Measurements from ENCODE around the gene SYF2.

SYF2 gene

DNA sequence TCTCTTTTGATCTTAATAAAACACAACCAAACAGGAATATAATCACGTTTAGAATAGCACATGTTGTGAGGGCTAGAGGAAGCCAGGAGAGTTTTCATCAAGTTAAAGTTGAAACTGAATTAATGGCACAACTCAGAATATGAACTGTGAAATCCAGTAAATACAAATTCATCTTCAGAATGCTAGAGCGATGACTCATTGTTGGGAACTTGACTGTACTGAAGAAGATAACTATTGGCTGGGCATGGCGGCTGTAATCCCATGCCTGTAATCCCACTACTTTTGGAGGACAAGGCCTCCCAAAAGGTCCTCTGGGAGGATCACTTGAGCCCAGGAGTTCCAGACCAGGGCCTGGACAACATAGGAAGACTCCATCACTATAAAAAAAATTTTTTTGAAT lies 8.8 kb downstream of the SYF2 start:
- H3K27ac ChIP-seq, result no peak overlapping the region
- TF ChIP-seq, protein P1, sequence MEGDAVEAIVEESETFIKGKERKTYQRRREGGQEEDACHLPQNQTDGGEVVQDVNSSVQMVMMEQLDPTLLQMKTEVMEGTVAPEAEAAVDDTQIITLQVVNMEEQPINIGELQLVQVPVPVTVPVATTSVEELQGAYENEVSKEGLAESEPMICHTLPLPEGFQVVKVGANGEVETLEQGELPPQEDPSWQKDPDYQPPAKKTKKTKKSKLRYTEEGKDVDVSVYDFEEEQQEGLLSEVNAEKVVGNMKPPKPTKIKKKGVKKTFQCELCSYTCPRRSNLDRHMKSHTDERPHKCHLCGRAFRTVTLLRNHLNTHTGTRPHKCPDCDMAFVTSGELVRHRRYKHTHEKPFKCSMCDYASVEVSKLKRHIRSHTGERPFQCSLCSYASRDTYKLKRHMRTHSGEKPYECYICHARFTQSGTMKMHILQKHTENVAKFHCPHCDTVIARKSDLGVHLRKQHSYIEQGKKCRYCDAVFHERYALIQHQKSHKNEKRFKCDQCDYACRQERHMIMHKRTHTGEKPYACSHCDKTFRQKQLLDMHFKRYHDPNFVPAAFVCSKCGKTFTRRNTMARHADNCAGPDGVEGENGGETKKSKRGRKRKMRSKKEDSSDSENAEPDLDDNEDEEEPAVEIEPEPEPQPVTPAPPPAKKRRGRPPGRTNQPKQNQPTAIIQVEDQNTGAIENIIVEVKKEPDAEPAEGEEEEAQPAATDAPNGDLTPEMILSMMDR (conservative IDR thresholded peaks at IDR 0.05), result no peak

DNA sequence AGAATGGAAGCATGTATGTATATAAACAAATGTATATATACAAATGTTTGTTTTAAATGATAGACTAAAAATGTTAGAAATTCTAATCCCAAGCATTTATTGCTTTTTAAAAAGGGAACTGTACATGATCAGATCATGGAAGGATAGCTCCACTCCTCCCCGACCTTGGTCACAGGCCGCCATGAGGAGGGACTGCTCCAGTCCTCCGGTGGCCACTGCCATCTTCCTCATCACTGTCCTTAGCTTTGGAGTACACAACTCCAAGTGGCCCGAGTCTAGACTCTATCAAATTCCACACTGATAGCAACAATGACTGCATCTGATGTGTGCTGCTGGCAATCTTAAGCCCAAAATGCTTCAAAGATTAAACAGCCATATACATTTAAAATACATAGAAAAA lies 9.7 kb downstream of the SYF2 start:
- H3K27ac ChIP-seq, result no peak overlapping the region
- TF ChIP-seq, protein P1 (conservative IDR thresholded peaks at IDR 0.05), result no peak

DNA sequence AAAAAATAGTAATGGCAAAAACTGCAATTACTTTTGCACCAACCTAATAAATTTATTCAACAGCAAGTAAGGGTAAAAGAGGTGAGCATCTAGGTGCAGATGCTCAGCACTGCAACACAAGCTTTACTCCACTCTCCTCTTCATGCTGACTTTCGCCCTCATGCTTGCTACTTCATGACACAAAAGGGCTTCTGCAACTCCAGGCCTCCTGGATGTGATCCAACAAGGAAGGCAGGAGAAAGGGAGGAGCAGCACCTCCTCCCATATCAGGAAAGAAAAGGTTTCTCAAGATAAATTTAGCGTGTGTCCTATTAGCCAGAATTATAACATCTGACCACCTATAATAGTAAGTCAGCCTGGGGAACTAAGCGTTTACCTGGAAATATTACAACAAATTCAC lies 11.6 kb downstream of the SYF2 start:
- no peak overlapping the region for H3K27ac ChIP-seq
- TF ChIP-seq, protein P1 (conservative IDR thresholded peaks at IDR 0.05), result no peak

DNA sequence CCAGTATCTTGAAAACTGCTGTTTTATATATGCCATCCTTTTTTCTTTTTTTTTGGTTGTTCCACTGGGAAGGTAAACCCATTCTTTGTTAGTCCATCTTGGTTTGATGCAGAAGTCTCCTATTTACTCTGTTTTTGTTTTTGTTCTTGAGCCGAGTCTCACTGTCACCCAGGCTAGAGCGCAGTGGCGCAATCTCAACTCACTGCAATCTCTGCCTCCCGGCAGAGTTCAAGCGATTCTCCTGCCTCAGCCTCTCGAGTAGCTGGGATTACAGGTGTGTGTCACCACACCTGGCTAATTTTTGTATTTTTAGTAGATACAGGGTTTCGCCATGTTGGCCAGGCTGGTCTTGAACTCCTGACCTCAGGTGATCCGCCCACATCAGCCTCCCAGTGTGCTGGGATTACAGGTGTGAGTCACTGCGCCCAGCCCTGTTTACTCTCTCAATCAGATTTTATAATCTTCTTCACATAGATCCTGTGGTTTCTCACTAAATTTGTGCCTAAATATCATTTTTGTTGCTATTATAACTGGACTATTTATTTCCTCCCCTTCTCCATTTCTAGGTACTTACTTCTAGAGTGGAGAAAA lies 12.5 kb downstream of the SYF2 start:
- H3K27ac ChIP-seq, result no peak overlapping the region
- TF ChIP-seq, protein P1 (conservative IDR thresholded peaks at IDR 0.05), result no peak

DNA sequence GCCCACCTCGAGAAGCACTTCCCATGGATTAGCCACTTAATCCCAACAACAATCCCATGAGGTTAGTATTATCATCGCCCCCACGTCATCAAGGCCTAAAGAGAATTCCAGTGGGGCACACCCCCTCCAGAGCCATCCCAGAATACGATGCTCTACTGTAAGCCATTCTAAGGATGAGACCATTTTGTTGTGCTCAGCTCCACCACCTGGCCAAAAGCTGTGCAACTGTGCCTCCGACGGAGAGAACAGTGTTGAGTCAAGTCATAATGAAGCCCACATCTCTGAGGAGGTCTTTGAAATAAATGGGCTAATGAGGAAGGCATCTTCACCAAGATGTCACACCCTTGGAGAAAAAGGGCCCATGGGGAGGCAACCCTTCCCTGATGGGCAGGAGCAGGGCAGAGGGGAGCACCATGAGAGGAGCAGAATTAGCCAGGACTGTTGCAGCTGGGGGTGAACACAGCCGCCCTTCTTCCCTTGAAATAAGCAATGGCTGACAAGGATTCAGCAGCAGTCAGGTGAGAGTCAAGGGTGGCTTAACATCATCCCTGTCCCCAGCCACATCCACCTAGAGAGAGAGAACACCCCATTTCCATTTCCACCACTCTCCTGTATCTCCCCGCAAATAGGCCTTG lies 14.6 kb downstream of the SYF2 start:
- no peak overlapping the region for H3K27ac ChIP-seq
- TF ChIP-seq, protein P1 (conservative IDR thresholded peaks at IDR 0.05), result no peak

DNA sequence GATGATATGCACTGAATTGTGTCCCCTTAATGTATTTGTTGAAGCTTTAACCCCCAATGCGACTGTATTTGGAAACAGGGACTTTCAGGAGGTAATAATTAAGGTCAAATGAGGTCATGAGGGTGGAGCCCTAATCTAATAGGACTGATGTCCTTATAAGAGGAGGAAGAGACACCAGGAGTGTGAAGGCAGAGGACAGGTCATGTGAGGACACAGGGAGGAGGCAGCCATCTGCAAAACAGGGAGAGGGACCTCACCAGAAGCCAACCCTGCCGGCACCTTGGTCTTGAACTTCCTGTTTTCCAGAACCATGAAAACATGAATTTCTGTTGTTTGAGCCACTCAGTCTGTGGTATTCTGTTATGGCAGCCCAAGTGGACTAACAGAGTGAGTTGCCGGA lies 15.3 kb downstream of the SYF2 start:
- TF ChIP-seq, protein P1 (conservative IDR thresholded peaks at IDR 0.05), result no peak
- no peak overlapping the region for H3K27ac ChIP-seq

DNA sequence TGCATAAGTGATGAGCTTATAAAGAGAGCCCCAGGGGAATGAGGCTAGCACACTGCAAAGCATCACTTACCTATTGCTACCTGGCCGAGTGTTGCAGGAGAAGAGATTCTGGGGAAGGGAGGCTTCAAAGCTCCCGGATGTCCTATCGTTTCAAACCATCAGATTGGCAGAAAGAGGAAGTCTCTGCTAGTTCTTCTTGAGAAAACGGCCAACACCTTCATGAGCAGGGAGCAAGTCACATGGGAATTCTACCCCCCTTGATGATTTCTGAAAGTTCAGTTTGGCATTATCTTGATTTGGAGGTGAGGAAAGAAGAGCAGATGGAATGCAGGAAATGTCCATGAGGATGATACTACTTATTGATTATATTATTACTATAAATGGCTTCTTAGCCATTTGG lies 16.2 kb downstream of the SYF2 start:
- TF ChIP-seq, protein P1 (conservative IDR thresholded peaks at IDR 0.05), result no peak
- no peak overlapping the region for H3K27ac ChIP-seq

Data from VCaP (cell line).